Body of pancreas (tissue), 4 donors: Measurements from ENCODE around the gene PGAP3. TPM values are rescaled to one million over a fixed set of nuclear protein-coding genes. Genes with fewer than 3 reads are reported as not detected.

Source experiments
- ATAC-seq: fragments of 150-250 bp; one replicate; pipeline ENCODE4 v1.9.1; 2016
- DNase-seq, 4 donors: peaks; one replicate each; pipeline ENCODE4 v3.0.0-alpha.2; 2019
- H3K27ac ChIP-seq, 4 donors: fragments of 200-600 bp; sonication (generic); 1 replicate in 3 of 4; 2 replicates in 1 of 4; pipeline versions ENCODE4 v1.5.1 to v1.6.1; 2016 to 2019; ENCODE audit warnings: mild to moderate bottlenecking in 1 of 4, mixed read lengths in 1 of 4, moderate library complexity in 1 of 4
- H3K27me3 ChIP-seq, 2 donors: fragments of 200-600 bp; sonication (generic); one replicate each; pipeline ENCODE4 v1.6.0; 2016; ENCODE audit warnings: mild to moderate bottlenecking in 1 of 2
- H3K36me3 ChIP-seq, 2 donors: fragments of 200-600 bp; sonication (generic); replicated peaks in 1 of 2; 2 replicates each; pipeline ENCODE4 v1.5.1; 2016; ENCODE audit warnings: low read depth in 2 of 2; ENCODE audit not compliant: insufficient read depth in 1 of 2
- H3K4me1 ChIP-seq: fragments of 200-600 bp; sonication (generic); one replicate; pipeline ENCODE4 v1.6.0; 2016
- H3K4me3 ChIP-seq, 2 donors: fragments of 200-600 bp; sonication (generic); 1 replicate in 1 of 2; 2 replicates in 1 of 2; pipeline ENCODE4 v1.5.1; 2016 to 2019
- H3K9me3 ChIP-seq, 3 donors: fragments of 200-600 bp; sonication (generic); 1 replicate in 2 of 3; 2 replicates in 1 of 3; pipeline ENCODE4 v1.5.1; 2016
- CTCF ChIP-seq, 7 experiments: fragments of 450-650 bp in 4 of 7; fragments of 200-600 bp in 3 of 7; sonication (generic) in 3 of 7; IDR thresholded peaks; one replicate each; pipeline ENCODE4 v1.5.1; 2016 to 2019; ENCODE audit warnings: antibody characterized with exemption in 7 of 7
- POLR2A ChIP-seq, 3 donors: fragments of 450-650 bp; IDR thresholded peaks; one replicate each; pipeline ENCODE4 v1.6.1; 2016; ENCODE audit warnings: antibody characterized with exemption in 3 of 3, mild to moderate bottlenecking in 2 of 3
- WGBS, 2 donors: methylation state at CpG; one replicate each; pipeline ENCODE4 v1.1.5; 2017; 5-methylcytosine and 5-hydroxymethylcytosine counted together
- intact Hi-C: fragments of 100-400 bp; cut with DNase I; formaldehyde crosslinking; loops from one replicate; pipeline ENCODE4 v1.15.1; 2023
- total RNA-seq, 2 donors: library from RNA; depleted of rRNA; stranded (reverse); fragments of >200 nt; gene quantifications; one replicate each; pipeline ENCODE4 v1.1.0, GENCODE V29; 2016

The PGAP3 gene
- total RNA-seq, 2 donors from 2014 or later = 13.8 to 33.2 TPM

GRCh38 chr17:39684369-39685192 lies 3.3 kb downstream of the PGAP3 start:
- TF ChIP-seq POLR2A (IDR thresholded peaks at IDR 0.05) (no peak), CTCF (IDR thresholded peaks at IDR 0.05) (no peak)
- Histone ChIP-seq H3K9me3 (no peaks in the 10 kb centered on the region), H3K27ac (no peak overlapping the region), H3K4me3 (no peak overlapping the region), H3K27me3 (no peaks in the 10 kb centered on the region), H3K4me1 (peaks cover 21% of the 10 kb centered on the region), H3K36me3 (no peaks in the 10 kb centered on the region)
- no peak for DNase-seq
- 89 to 92% methylated on average over 12 of the region's 12 CpGs for WGBS, 2 donors
- intact Hi-C loops = loop anchor here (10.0 kb wide), 1 partner anchor 60 kb away; no protein-coding TSS in a partner anchor
- no peak for ATAC-seq

- WGBS, 2 donors = 82 to 83% methylated on average over 7 to 9 of the region's 9 CpGs
- Histone ChIP-seq H3K4me3 (no peak overlapping the region), H3K4me1 (peaks cover 13% of the 10 kb centered on the region), H3K36me3 (no peaks in the 10 kb centered on the region), H3K27ac (no peak overlapping the region), H3K27me3 (no peaks in the 10 kb centered on the region), H3K9me3 (no peaks in the 10 kb centered on the region)
- no peak for DNase-seq
- no peak for TF ChIP-seq POLR2A (IDR thresholded peaks at IDR 0.05)
- TF ChIP-seq CTCF (IDR thresholded peaks at IDR 0.05) = no peak
- intact Hi-C loops = loop anchor here (10.0 kb wide), 1 partner anchor 61 kb away; no protein-coding TSS in a partner anchor
- no peak for ATAC-seq
These were observed 4.4 kb downstream of the PGAP3 start for GRCh38 chr17:39683295-39683939.

- no peak for TF ChIP-seq CTCF (IDR thresholded peaks at IDR 0.05)
- no peak for TF ChIP-seq POLR2A (IDR thresholded peaks at IDR 0.05)
- Histone ChIP-seq H3K4me1 (peaks cover 20% of the 10 kb centered on the region), H3K36me3 (no peaks in the 10 kb centered on the region), H3K27me3 (no peaks in the 10 kb centered on the region), H3K27ac (no peak overlapping the region), H3K9me3 (no peaks in the 10 kb centered on the region), H3K4me3 (no peak overlapping the region)
- 63 to 79% methylated on average over 11 to 12 of the region's 12 CpGs for WGBS, 2 donors
- no peak for DNase-seq
- ATAC-seq = no peak
- intact Hi-C loops = loop anchor here (10.0 kb wide), 1 partner anchor 65 kb away; no protein-coding TSS in a partner anchor
These were observed 8.2 kb downstream of the PGAP3 start for GRCh38 chr17:39679521-39680192.

DNA sequence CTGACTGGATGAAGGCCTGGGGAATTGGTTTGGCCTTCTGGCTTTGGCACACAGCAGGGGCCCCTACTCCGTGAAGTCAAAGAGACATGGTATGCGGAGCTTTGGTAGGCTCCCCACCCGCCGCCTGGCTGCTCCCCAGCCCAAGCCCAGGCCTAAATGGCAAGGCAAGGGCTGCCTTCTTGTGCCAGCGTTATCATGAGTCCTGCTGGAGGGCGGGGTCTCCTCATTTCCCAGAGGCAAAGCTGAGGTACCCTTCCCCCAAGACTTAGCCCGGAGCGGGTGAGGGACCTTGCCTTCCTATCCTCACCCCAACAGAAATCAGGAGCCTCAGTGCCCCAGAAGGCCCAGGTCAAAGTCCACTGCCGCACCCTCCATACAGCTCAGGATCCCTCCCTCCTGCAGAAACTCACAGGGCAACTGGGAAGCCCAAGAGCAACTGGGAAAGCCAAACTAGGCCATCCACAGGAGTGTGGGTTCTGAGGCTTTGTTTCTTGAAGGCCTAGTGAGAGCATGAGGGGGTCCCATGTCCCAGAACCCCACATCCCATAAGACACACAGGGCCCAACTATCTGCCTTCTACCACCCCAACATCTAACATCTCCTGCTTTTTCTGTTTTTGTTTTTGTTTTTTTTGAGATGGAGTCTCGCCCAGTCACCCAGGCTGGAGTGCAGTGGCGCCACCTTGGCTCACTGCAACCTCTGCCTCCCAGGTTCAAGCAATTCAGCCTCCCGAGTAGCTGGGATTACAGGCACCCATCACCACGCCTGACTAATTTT lies 9.3 kb downstream of the PGAP3 start:
- TF ChIP-seq POLR2A (IDR thresholded peaks at IDR 0.05) (no peak), CTCF (IDR thresholded peaks at IDR 0.05) (no peak)
- WGBS, 2 donors = 84 to 89% methylated on average over 10 to 13 of the region's 13 CpGs
- H3K4me3 ChIP-seq = no peak overlapping the region
- no peak for DNase-seq
- H3K4me1 ChIP-seq = peaks cover 24% of the 10 kb centered on the region
- intact Hi-C loops = no loop called here
- no peaks in the 10 kb centered on the region for H3K27me3 ChIP-seq
- no peak for ATAC-seq
- no peak overlapping the region for H3K27ac ChIP-seq
- no peaks in the 10 kb centered on the region for H3K9me3 ChIP-seq
- H3K36me3 ChIP-seq = no peaks in the 10 kb centered on the region
